GM23338 (cell line): ENCODE data around the gene GLMP. TPM values are rescaled to one million over a fixed set of nuclear protein-coding genes. Genes with fewer than 3 reads are reported as not detected.

Source experiments
- ATAC-seq: fragments of 200-7000 bp; cut with Tn5 transposase; 3 replicates; pipeline ENCODE4 v1.9.1; 2020
- DNase-seq: peaks from one replicate; pipeline ENCODE4 v3.0.0-alpha.2; 2015; ENCODE audit warnings: low spot score
- H2AFZ ChIP-seq: fragments of 200-600 bp; sonication (generic); 2 replicates; pipeline ENCODE4 v1.8.0; 2016; ENCODE audit warnings: antibody characterized with exemption, mild to moderate bottlenecking, moderate library complexity
- H3F3A ChIP-seq: fragments of 200-600 bp; sonication (generic); replicated peaks from 2 replicates; pipeline ENCODE4 v1.8.0; 2017; ENCODE audit warnings: antibody characterized with exemption, mixed run types, low read depth
- H3K27ac ChIP-seq: fragments of 200-600 bp; sonication (generic); 2 replicates; pipeline ENCODE4 v1.6.1; 2016; ENCODE audit warnings: low read depth
- H3K27me3 ChIP-seq: fragments of 200-600 bp; sonication (generic); 2 replicates; pipeline ENCODE4 v1.8.0; 2016; ENCODE audit warnings: mild to moderate bottlenecking, mixed run types, moderate library complexity; ENCODE audit not compliant: insufficient read depth
- H3K36me3 ChIP-seq: fragments of 200-600 bp; sonication (generic); 2 replicates; pipeline ENCODE4 v1.8.0; 2016; ENCODE audit warnings: mild to moderate bottlenecking; ENCODE audit not compliant: insufficient read depth
- H3K4me1 ChIP-seq: fragments of 200-600 bp; sonication (generic); 2 replicates; pipeline ENCODE4 v1.8.0; 2016; ENCODE audit warnings: mild to moderate bottlenecking, moderate library complexity; ENCODE audit not compliant: insufficient read depth
- H3K4me2 ChIP-seq: fragments of 200-600 bp; sonication (generic); 2 replicates; pipeline ENCODE4 v1.7.1; 2017; ENCODE audit warnings: mixed run types
- H3K4me3 ChIP-seq: fragments of 200-600 bp; sonication (generic); 2 replicates; pipeline ENCODE4 v1.6.1; 2016; ENCODE audit warnings: mixed run types
- H3K79me2 ChIP-seq: fragments of 200-600 bp; sonication (generic); replicated peaks from 2 replicates; pipeline ENCODE4 v1.8.0; 2017; ENCODE audit warnings: mild to moderate bottlenecking; ENCODE audit not compliant: insufficient read depth
- H3K9me2 ChIP-seq: fragments of 200-600 bp; sonication (generic); 2 replicates; pipeline ENCODE4 v1.8.0; 2017; ENCODE audit not compliant: insufficient read depth
- H4K20me1 ChIP-seq: fragments of 200-600 bp; sonication (generic); replicated peaks from 2 replicates; pipeline ENCODE4 v1.8.0; 2017; ENCODE audit warnings: mild to moderate bottlenecking; ENCODE audit not compliant: insufficient read depth
- H3K27ac Mint-ChIP-seq: 2 replicates; pipeline ENCODE4 v1.8.0; 2020; ENCODE audit warnings: inconsistent platforms, mild to moderate bottlenecking, moderate library complexity, mixed read lengths
- H3K27me3 Mint-ChIP-seq: 3 replicates; pipeline ENCODE4 v1.8.0; 2022; ENCODE audit warnings: low read depth, mild to moderate bottlenecking, moderate library complexity, mixed read lengths, inconsistent platforms; ENCODE audit not compliant: insufficient read depth, poor library complexity
- H3K36me3 Mint-ChIP-seq: 3 replicates; pipeline ENCODE4 v1.8.0; 2021; ENCODE audit warnings: low read depth, mild to moderate bottlenecking, inconsistent platforms, moderate library complexity, mixed read lengths
- H3K4me1 Mint-ChIP-seq: 3 replicates; pipeline ENCODE4 v1.8.0; 2020; ENCODE audit warnings: mild to moderate bottlenecking, inconsistent platforms, mixed read lengths
- H3K4me3 Mint-ChIP-seq: 3 replicates; pipeline ENCODE4 v1.8.0; 2021; ENCODE audit warnings: moderate library complexity, mild to moderate bottlenecking, inconsistent platforms, mixed read lengths
- H3K9me3 Mint-ChIP-seq: 3 replicates; pipeline ENCODE4 v1.8.0; 2020; ENCODE audit warnings: moderate library complexity, mild to moderate bottlenecking, inconsistent platforms, mixed read lengths
- CREB1 ChIP-seq: fragments of 250-450 bp; sonication (Bioruptor Pico); IDR thresholded peaks from 2 replicates; pipeline ENCODE4 v1.5.0; 2020; ENCODE audit warnings: low read depth, mild to moderate bottlenecking, moderate library complexity
- EZH2 ChIP-seq: fragments of 200-600 bp; sonication (generic); IDR thresholded peaks from one replicate; pipeline ENCODE4 v1.8.0; 2017; ENCODE audit warnings: antibody characterized with exemption, mild to moderate bottlenecking, low read depth; ENCODE audit not compliant: unreplicated experiment
- EZH2phosphoT487 ChIP-seq: fragments of 200-600 bp; sonication (generic); IDR thresholded peaks from one replicate; pipeline ENCODE4 v1.8.1; 2018; ENCODE audit warnings: antibody characterized with exemption; ENCODE audit not compliant: unreplicated experiment
- JUNB ChIP-seq: IDR thresholded peaks from one replicate; pipeline ENCODE4 v1.6.1; 2016; ENCODE audit warnings: antibody characterized with exemption; ENCODE audit not compliant: unreplicated experiment
- NANOG ChIP-seq: IDR thresholded peaks from 2 replicates; pipeline ENCODE4 v1.6.1; 2016; ENCODE audit warnings: antibody characterized with exemption, borderline replicate concordance
- POLR2AphosphoS5 ChIP-seq: IDR thresholded peaks from 2 replicates; pipeline ENCODE4 v1.6.1; 2016; ENCODE audit warnings: antibody characterized with exemption, low read depth
- STAT1 ChIP-seq: IDR thresholded peaks from one replicate; pipeline ENCODE4 v1.6.1; 2016; ENCODE audit warnings: antibody characterized with exemption; ENCODE audit not compliant: unreplicated experiment
- ZNF114 ChIP-seq: fragments of 250-450 bp; sonication (Bioruptor Pico); IDR thresholded peaks from 2 replicates; pipeline ENCODE4 v1.5.0; 2020; ENCODE audit warnings: mild to moderate bottlenecking, moderate library complexity
- ZNF331 ChIP-seq: fragments of 250-450 bp; sonication (Bioruptor Pico); IDR thresholded peaks from 2 replicates; pipeline ENCODE4 v1.5.0; 2020; ENCODE audit warnings: low read depth, mild to moderate bottlenecking, moderate library complexity
- polyA plus RNA-seq: library from polyadenylated mRNA; unstranded; fragments of >200 nt; fragmentation: Nextera tagmentation; extraction: Ambion mirVana; gene quantifications from 2 replicates; pipeline ENCODE4 v1.2.1, GENCODE V29; 2016
- total RNA-seq: library from RNA; depleted of rRNA; stranded (reverse); fragments of >200 nt; shearing (Covaris generic); gene quantifications from 2 replicates; pipeline ENCODE4 v1.2.3, GENCODE V29; 2014
- TF ChIP-seq, protein P1 (sequence below): IDR thresholded peaks from one replicate; pipeline ENCODE4 v1.6.1; 2018; ENCODE audit warnings: antibody characterized with exemption; ENCODE audit not compliant: unreplicated experiment
- TF ChIP-seq, protein P2 (sequence below): fragments of 250-450 bp; sonication (Bioruptor Pico); IDR thresholded peaks from 2 replicates; pipeline ENCODE4 v1.5.0; 2020; ENCODE audit warnings: mild to moderate bottlenecking, moderate library complexity
- TF ChIP-seq, protein P3 (sequence below), 2 experiments: fragments of 200-600 bp in 1 of 2; sonication (generic) in 1 of 2; conservative IDR thresholded peaks; 2 replicates each; pipeline versions ENCODE4 v1.5.1 to v1.6.1; 2016 to 2017; ENCODE audit warnings: antibody characterized with exemption in 2 of 2, low read depth in 2 of 2, mild to moderate bottlenecking in 2 of 2, moderate library complexity in 1 of 2
- TF ChIP-seq, protein P4 (sequence below): IDR thresholded peaks from 2 replicates; pipeline ENCODE4 v1.6.1; 2016; ENCODE audit warnings: antibody characterized with exemption

Gene GLMP
- total and polyA plus RNA-seq, 2 experiments from 2014 or later, result 33.6 to 41.9 TPM

DNA sequence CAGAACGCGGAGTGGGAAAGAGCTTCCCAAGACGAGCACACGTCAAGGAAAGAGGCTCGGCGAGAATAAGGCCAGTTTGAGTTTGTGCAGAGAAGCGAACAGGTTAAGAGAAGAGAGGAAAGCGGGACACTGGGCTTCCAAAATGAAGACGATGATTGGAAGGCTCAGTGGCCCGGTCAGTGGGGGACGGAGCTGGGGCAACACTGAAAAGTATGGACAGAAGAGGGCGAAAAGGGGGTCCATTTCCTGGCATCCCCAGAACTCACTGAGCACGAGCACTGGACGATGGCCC lies 42.4 kb upstream of the GLMP start:
- Mint-ChIP-seq H3K4me1 (peaks cover 13% of the 10 kb centered on the region), H3K4me3 (peak overlapping the region; percentile 100), H3K27me3 (peaks cover 10% of the 10 kb centered on the region), H3K27ac (peak overlapping the region; percentile 98), H3K36me3 (peaks cover 53% of the 10 kb centered on the region), H3K9me3 (peaks cover 6% of the 10 kb centered on the region; the same call in 1 of the 3 replicates)
- Histone ChIP-seq H3K4me1 (peaks cover 9% of the 10 kb centered on the region), H3K36me3 (peaks cover 27% of the 10 kb centered on the region), H3K4me2 (peak overlapping the region; percentile 85), H2AFZ (0 out of 2 replicates have a peak overlapping the region, but pooled peaks have one; percentile 54), H3K4me3 (peak overlapping the region; percentile 95), H3K27me3 (no peaks in the 10 kb centered on the region), H3K27ac (peak overlapping the region; percentile 72; the same call in 1 of the 2 replicates), H3K9me2 (no peaks in the 10 kb centered on the region), H4K20me1 (peaks cover 38% of the 10 kb centered on the region), H3F3A (peaks cover 18% of the 10 kb centered on the region), H3K79me2 (peaks cover 51% of the 10 kb centered on the region)
- TF ChIP-seq EZH2 (no peak), CREB1 (no peak), NANOG (no peak), POLR2AphosphoS5 (no peak), JUNB (no peak), EZH2phosphoT487 (no peak), ZNF331 (CRISPR knock-in tag) (no peak), ZNF114 (no peak), STAT1 (no peak)
- TF ChIP-seq, protein P1, sequence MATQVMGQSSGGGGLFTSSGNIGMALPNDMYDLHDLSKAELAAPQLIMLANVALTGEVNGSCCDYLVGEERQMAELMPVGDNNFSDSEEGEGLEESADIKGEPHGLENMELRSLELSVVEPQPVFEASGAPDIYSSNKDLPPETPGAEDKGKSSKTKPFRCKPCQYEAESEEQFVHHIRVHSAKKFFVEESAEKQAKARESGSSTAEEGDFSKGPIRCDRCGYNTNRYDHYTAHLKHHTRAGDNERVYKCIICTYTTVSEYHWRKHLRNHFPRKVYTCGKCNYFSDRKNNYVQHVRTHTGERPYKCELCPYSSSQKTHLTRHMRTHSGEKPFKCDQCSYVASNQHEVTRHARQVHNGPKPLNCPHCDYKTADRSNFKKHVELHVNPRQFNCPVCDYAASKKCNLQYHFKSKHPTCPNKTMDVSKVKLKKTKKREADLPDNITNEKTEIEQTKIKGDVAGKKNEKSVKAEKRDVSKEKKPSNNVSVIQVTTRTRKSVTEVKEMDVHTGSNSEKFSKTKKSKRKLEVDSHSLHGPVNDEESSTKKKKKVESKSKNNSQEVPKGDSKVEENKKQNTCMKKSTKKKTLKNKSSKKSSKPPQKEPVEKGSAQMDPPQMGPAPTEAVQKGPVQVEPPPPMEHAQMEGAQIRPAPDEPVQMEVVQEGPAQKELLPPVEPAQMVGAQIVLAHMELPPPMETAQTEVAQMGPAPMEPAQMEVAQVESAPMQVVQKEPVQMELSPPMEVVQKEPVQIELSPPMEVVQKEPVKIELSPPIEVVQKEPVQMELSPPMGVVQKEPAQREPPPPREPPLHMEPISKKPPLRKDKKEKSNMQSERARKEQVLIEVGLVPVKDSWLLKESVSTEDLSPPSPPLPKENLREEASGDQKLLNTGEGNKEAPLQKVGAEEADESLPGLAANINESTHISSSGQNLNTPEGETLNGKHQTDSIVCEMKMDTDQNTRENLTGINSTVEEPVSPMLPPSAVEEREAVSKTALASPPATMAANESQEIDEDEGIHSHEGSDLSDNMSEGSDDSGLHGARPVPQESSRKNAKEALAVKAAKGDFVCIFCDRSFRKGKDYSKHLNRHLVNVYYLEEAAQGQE, result no peak
- TF ChIP-seq, protein P2, sequence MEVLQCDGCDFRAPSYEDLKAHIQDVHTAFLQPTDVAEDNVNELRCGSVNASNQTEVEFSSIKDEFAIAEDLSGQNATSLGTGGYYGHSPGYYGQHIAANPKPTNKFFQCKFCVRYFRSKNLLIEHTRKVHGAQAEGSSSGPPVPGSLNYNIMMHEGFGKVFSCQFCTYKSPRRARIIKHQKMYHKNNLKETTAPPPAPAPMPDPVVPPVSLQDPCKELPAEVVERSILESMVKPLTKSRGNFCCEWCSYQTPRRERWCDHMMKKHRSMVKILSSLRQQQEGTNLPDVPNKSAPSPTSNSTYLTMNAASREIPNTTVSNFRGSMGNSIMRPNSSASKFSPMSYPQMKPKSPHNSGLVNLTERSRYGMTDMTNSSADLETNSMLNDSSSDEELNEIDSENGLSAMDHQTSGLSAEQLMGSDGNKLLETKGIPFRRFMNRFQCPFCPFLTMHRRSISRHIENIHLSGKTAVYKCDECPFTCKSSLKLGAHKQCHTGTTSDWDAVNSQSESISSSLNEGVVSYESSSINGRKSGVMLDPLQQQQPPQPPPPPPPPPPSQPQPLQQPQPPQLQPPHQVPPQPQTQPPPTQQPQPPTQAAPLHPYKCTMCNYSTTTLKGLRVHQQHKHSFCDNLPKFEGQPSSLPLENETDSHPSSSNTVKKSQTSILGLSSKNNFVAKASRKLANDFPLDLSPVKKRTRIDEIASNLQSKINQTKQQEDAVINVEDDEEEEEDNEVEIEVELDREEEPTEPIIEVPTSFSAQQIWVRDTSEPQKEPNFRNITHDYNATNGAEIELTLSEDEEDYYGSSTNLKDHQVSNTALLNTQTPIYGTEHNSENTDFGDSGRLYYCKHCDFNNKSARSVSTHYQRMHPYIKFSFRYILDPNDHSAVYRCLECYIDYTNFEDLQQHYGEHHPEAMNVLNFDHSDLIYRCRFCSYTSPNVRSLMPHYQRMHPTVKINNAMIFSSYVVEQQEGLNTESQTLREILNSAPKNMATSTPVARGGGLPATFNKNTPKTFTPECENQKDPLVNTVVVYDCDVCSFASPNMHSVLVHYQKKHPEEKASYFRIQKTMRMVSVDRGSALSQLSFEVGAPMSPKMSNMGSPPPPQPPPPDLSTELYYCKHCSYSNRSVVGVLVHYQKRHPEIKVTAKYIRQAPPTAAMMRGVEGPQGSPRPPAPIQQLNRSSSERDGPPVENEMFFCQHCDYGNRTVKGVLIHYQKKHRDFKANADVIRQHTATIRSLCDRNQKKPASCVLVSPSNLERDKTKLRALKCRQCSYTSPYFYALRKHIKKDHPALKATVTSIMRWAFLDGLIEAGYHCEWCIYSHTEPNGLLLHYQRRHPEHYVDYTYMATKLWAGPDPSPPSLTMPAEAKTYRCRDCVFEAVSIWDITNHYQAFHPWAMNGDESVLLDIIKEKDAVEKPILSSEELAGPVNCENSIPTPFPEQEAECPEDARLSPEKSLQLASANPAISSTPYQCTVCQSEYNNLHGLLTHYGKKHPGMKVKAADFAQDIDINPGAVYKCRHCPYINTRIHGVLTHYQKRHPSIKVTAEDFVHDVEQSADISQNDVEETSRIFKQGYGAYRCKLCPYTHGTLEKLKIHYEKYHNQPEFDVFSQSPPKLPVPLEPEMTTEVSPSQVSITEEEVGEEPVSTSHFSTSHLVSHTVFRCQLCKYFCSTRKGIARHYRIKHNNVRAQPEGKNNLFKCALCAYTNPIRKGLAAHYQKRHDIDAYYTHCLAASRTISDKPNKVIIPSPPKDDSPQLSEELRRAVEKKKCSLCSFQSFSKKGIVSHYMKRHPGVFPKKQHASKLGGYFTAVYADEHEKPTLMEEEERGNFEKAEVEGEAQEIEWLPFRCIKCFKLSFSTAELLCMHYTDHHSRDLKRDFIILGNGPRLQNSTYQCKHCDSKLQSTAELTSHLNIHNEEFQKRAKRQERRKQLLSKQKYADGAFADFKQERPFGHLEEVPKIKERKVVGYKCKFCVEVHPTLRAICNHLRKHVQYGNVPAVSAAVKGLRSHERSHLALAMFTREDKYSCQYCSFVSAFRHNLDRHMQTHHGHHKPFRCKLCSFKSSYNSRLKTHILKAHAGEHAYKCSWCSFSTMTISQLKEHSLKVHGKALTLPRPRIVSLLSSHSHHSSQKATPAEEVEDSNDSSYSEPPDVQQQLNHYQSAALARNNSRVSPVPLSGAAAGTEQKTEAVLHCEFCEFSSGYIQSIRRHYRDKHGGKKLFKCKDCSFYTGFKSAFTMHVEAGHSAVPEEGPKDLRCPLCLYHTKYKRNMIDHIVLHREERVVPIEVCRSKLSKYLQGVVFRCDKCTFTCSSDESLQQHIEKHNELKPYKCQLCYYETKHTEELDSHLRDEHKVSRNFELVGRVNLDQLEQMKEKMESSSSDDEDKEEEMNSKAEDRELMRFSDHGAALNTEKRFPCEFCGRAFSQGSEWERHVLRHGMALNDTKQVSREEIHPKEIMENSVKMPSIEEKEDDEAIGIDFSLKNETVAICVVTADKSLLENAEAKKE (CRISPR knock-in tag), result no peak
- TF ChIP-seq, protein P3, sequence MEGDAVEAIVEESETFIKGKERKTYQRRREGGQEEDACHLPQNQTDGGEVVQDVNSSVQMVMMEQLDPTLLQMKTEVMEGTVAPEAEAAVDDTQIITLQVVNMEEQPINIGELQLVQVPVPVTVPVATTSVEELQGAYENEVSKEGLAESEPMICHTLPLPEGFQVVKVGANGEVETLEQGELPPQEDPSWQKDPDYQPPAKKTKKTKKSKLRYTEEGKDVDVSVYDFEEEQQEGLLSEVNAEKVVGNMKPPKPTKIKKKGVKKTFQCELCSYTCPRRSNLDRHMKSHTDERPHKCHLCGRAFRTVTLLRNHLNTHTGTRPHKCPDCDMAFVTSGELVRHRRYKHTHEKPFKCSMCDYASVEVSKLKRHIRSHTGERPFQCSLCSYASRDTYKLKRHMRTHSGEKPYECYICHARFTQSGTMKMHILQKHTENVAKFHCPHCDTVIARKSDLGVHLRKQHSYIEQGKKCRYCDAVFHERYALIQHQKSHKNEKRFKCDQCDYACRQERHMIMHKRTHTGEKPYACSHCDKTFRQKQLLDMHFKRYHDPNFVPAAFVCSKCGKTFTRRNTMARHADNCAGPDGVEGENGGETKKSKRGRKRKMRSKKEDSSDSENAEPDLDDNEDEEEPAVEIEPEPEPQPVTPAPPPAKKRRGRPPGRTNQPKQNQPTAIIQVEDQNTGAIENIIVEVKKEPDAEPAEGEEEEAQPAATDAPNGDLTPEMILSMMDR (conservative IDR thresholded peaks at IDR 0.05; ENCODE audit: low read depth in 2 of 2), result no peak
- TF ChIP-seq, protein P4, sequence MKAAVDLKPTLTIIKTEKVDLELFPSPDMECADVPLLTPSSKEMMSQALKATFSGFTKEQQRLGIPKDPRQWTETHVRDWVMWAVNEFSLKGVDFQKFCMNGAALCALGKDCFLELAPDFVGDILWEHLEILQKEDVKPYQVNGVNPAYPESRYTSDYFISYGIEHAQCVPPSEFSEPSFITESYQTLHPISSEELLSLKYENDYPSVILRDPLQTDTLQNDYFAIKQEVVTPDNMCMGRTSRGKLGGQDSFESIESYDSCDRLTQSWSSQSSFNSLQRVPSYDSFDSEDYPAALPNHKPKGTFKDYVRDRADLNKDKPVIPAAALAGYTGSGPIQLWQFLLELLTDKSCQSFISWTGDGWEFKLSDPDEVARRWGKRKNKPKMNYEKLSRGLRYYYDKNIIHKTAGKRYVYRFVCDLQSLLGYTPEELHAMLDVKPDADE, result no peak
- DNase-seq (no peak), ATAC-seq (no peak)
